Measurements from ENCODE around the gene HELZ. TPM values are rescaled to one million over a fixed set of nuclear protein-coding genes. Genes with fewer than 3 reads are reported as not detected.
A peak's percentile ranks its signal among the peaks of the same experiment; 100 is the strongest.

The HELZ gene
- polyA plus RNA-seq, 1 of the 3 experiments (the other 2 are of a cell fraction), result 4.3 TPM

DNA sequence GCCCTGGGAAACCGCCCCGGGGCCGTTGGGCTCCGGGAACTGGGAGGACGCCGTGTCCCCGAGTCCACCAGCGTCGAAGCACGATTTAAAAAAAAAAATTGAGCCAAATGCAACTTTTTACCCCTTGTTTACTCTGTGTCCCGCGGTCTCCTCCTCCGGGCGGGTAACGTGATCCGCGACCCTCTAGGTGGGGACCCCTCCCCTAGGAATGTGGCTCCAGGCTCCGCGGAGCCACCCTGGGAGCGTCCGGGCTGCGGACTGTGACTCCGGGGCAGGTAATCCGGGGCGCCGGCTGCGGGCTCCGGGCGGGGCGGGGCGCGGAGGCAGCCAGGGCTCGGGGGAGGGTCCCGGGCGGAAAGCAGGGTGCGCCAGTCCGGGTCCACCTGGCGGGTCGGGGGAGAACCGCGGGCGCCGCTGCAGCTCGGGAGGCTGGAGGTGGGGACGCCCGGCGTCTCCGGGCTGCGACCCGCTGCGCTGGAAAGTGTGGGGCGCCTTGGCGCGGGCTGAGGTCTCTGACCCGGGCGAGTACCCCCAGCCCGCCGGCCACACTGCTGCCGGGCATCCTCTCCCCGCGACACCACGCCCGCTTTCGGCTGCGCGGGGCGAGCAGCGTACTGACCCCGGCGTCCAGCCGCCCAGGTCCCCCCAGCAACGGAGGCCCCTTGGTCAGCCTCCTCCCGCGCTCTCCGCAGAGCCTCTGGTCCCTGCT lies 852 bp upstream of the HELZ start:
- Histone ChIP-seq H4K20me1 (ENCODE audit: insufficient read depth) (peaks cover 19% of the 10 kb centered on the region; the same call in 1 of the 2 replicates), H3K27ac (ENCODE audit: low read depth in 2 of 2, low read length in 1 of 2) (peak overlapping the region; percentile 53 to 85; a peak in 3 of 4 replicates), H3F3A (replicated peaks; ENCODE audit: insufficient read depth) (peaks cover 5% of the 10 kb centered on the region), H2AFZ (ENCODE audit: low read depth) (peak overlapping the region; percentile 97), H3K9me2 (no peaks in the 10 kb centered on the region), H3K4me3 (ENCODE audit: low read depth in 2 of 2, low read length in 1 of 2) (peak overlapping the region; percentile 92), H3K9ac (peak overlapping the region; percentile 79), H3K4me2 (peak overlapping the region; percentile 93), H3K36me3 (replicated peaks in 1 of 2; ENCODE audit: control insufficient read depth in 1 of 2, insufficient read depth in 2 of 2, low read length in 1 of 2) (peaks cover 17 to 20% of the 10 kb centered on the region in 2 experiments), H3K9me3 (no peaks in the 10 kb centered on the region), H3K4me1 (ENCODE audit: control insufficient read depth in 1 of 2, insufficient read depth in 2 of 2, low read depth in 1 of 2, low read length in 1 of 2) (peaks cover 7 to 18% of the 10 kb centered on the region in 2 experiments; a peak in 3 of 4 replicates), H3K27me3 (ENCODE audit: insufficient read depth) (no peaks in the 10 kb centered on the region), H3K79me2 (ENCODE audit: insufficient read depth) (peaks cover 42% of the 10 kb centered on the region)
- POLR2A ChIA-PET, result interaction anchor here (0.6 to 1.3 kb wide), 3 partner anchors 12 to 280 kb away, joined by 3 read pairs; no protein-coding TSS in a partner anchor
- DNase-seq, result peak; percentile 93
- TF ChIP-seq EP300 (IDR thresholded peaks at IDR 0.05; ENCODE audit: borderline replicate concordance in 1 of 2, low read depth in 1 of 2, low read length in 1 of 2) (0 out of 4 replicates have a peak, but pooled peaks of 1 of the 2 experiments have one; percentile 1), ELF1 (IDR thresholded peaks at IDR 0.05) (0 out of 2 replicates have a peak, but pooled peaks have one; percentile 3), FOXJ3 (CRISPR knock-in tag; IDR thresholded peaks at IDR 0.05) (no peak), NRF1 (IDR thresholded peaks at IDR 0.05; ENCODE audit: low read depth, low read length) (0 out of 2 replicates have a peak, but pooled peaks have one; percentile 18)
- TF ChIP-seq, protein P1, sequence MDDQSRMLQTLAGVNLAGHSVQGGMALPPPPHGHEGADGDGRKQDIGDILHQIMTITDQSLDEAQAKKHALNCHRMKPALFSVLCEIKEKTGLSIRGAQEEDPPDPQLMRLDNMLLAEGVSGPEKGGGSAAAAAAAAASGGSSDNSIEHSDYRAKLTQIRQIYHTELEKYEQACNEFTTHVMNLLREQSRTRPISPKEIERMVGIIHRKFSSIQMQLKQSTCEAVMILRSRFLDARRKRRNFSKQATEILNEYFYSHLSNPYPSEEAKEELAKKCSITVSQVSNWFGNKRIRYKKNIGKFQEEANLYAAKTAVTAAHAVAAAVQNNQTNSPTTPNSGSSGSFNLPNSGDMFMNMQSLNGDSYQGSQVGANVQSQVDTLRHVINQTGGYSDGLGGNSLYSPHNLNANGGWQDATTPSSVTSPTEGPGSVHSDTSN (IDR thresholded peaks at IDR 0.05), result no peak
- 4% methylated on average over 25 of the region's 75 CpGs for WGBS (ENCODE audit: low lambda C conversion rate)
- CTCF ChIA-PET, result interaction anchor here (0.9 to 2.0 kb wide), 4 partner anchors 11 to 346 kb away, joined by 3 to 13 read pairs (median 4); no protein-coding TSS in a partner anchor

DNA sequence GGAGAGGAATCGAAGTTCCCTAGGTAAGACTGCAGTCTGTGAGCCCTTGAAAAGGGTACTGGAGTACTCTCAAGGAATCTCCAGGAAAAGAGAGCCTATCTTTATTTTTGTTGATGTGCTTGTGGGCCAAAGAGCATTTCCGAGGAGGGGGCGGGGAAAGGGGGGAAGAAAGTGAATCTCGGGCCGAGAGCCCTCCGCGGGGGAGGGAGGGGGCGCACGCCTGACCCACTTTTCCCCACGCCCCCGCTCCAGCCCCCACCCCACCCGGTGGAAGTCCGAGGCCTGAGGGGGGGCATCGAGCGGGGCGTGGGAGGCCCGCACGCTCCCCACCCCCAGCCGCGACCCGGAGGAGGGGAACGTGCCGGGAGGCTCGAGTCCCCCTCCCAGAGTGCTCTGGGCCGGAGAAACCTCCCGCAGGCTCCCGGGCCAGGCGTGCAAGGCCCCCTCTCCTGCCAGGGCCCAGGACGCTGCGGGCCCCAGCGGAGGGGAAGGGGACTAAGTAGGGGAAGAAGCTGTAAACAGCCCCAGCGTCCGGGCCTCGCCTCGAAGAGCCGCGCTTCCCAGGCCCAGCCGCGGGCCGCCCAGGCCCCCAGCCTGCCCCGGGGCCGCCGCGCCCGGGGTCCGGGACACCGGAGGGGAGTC lies 444 bp downstream of the HELZ start:
- no peaks in the 10 kb centered on the region for H3K27me3 ChIP-seq (ENCODE audit: insufficient read depth)
- peak overlapping the region; percentile 92 for H3K4me3 ChIP-seq (ENCODE audit: low read depth in 2 of 2, low read length in 1 of 2)
- DNase-seq, result peak; percentile 83
- peak overlapping the region; percentile 93 for H3K4me2 ChIP-seq
- POLR2A ChIA-PET, result interaction anchor here (1.3 kb wide), 1 partner anchor 11 kb away, joined by 3 read pairs; no protein-coding TSS in a partner anchor
- peaks cover 11% of the 10 kb centered on the region for H3F3A ChIP-seq (replicated peaks; ENCODE audit: insufficient read depth)
- no peaks in the 10 kb centered on the region for H3K9me2 ChIP-seq
- peak overlapping the region; percentile 79 for H3K9ac ChIP-seq
- TF ChIP-seq, protein P2, sequence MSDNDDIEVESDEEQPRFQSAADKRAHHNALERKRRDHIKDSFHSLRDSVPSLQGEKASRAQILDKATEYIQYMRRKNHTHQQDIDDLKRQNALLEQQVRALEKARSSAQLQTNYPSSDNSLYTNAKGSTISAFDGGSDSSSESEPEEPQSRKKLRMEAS (IDR thresholded peaks at IDR 0.05; ENCODE audit: low read depth), result no peak
- no peak for TF ChIP-seq POLR2AphosphoS5 (IDR thresholded peaks at IDR 0.05; ENCODE audit: low read depth, low read length)
- no peak for TF ChIP-seq FOXM1 (IDR thresholded peaks at IDR 0.05; ENCODE audit: low read depth)
- no peak for TF ChIP-seq TCF12 (IDR thresholded peaks at IDR 0.05)
- WGBS (ENCODE audit: low lambda C conversion rate), result 4% methylated on average over 21 of the region's 47 CpGs
- peaks cover 55% of the 10 kb centered on the region for H3K79me2 ChIP-seq (ENCODE audit: insufficient read depth)
- peaks cover 14 to 18% of the 10 kb centered on the region in 2 experiments; a peak in 3 of 4 replicates for H3K4me1 ChIP-seq (ENCODE audit: control insufficient read depth in 1 of 2, insufficient read depth in 2 of 2, low read depth in 1 of 2, low read length in 1 of 2)
- no peaks in the 10 kb centered on the region for H3K9me3 ChIP-seq
- CTCF ChIA-PET, result interaction anchor here (0.9 to 2.0 kb wide), 4 partner anchors 12 to 345 kb away, joined by 3 to 13 read pairs (median 4); no protein-coding TSS in a partner anchor
- H3K36me3 ChIP-seq (replicated peaks in 1 of 2; ENCODE audit: control insufficient read depth in 1 of 2, insufficient read depth in 2 of 2, low read length in 1 of 2), result peaks cover 19 to 25% of the 10 kb centered on the region in 2 experiments
- peak overlapping the region; percentile 53 to 58; a peak in 3 of 4 replicates for H3K27ac ChIP-seq (ENCODE audit: low read depth in 2 of 2, low read length in 1 of 2)
- H4K20me1 ChIP-seq (ENCODE audit: insufficient read depth), result peaks cover 27% of the 10 kb centered on the region; the same call in 1 of the 2 replicates
- H2AFZ ChIP-seq (ENCODE audit: low read depth), result peak overlapping the region; percentile 97
